ENCODE results near the gene TRPM1.

Gene TRPM1

GRCh38 chr15:31065824-31066223, 35.7 kb downstream of the TRPM1 start:
- Mint-ChIP-seq H3K4me1 (ENCODE audit: low read depth) (no peaks in the 10 kb centered on the region), H3K27ac (no peak overlapping the region), H3K27me3 (ENCODE audit: low read depth) (no peaks in the 10 kb centered on the region)

GRCh38 chr15:31062911-31063310, 38.6 kb downstream of the TRPM1 start:
- no peaks in the 10 kb centered on the region for H3K9me3 Mint-ChIP-seq
- H3K4me3 Mint-ChIP-seq, result no peak overlapping the region
- H3K36me3 Mint-ChIP-seq (ENCODE audit: low read depth), result no peaks in the 10 kb centered on the region
- no peak overlapping the region for H3K27ac Mint-ChIP-seq
- peaks cover 5% of the 10 kb centered on the region for H3K27me3 Mint-ChIP-seq (ENCODE audit: low read depth)
- no peaks in the 10 kb centered on the region for H3K4me1 Mint-ChIP-seq (ENCODE audit: low read depth)
- no peak for DNase-seq (ENCODE audit: low spot score)

More at GRCh38 chr15:31065824-31066223, 35.7 kb downstream of the TRPM1 start:
- no peak for DNase-seq (ENCODE audit: low spot score)
- Mint-ChIP-seq H3K4me3 (no peak overlapping the region), H3K36me3 (ENCODE audit: low read depth) (no peaks in the 10 kb centered on the region), H3K9me3 (no peaks in the 10 kb centered on the region)

- Mint-ChIP-seq H3K4me1 (ENCODE audit: low read depth) (no peaks in the 10 kb centered on the region), H3K27ac (no peak overlapping the region), H3K36me3 (ENCODE audit: low read depth) (no peaks in the 10 kb centered on the region), H3K4me3 (no peak overlapping the region), H3K27me3 (ENCODE audit: low read depth) (peaks cover 5% of the 10 kb centered on the region), H3K9me3 (no peaks in the 10 kb centered on the region)
- no peak for DNase-seq (ENCODE audit: low spot score)
Measured at GRCh38 chr15:31062310-31062847, 39.1 kb downstream of the TRPM1 start.

- no peak overlapping the region for H3K27ac Mint-ChIP-seq
- peaks cover 16% of the 10 kb centered on the region for H3K27me3 Mint-ChIP-seq (ENCODE audit: low read depth)
- no peaks in the 10 kb centered on the region for H3K36me3 Mint-ChIP-seq (ENCODE audit: low read depth)
- H3K9me3 Mint-ChIP-seq, result peaks cover 3% of the 10 kb centered on the region
- DNase-seq (ENCODE audit: low spot score), result no peak
- H3K4me3 Mint-ChIP-seq, result no peak overlapping the region
- no peaks in the 10 kb centered on the region for H3K4me1 Mint-ChIP-seq (ENCODE audit: low read depth)
Measured at GRCh38 chr15:31060429-31061140, 40.9 kb downstream of the TRPM1 start.

- H3K4me1 Mint-ChIP-seq (ENCODE audit: low read depth), result no peaks in the 10 kb centered on the region
- H3K27ac Mint-ChIP-seq, result no peak overlapping the region
- peaks cover 19% of the 10 kb centered on the region for H3K27me3 Mint-ChIP-seq (ENCODE audit: low read depth)
- H3K36me3 Mint-ChIP-seq (ENCODE audit: low read depth), result no peaks in the 10 kb centered on the region
- DNase-seq (ENCODE audit: low spot score), result no peak
- H3K4me3 Mint-ChIP-seq, result no peak overlapping the region
- H3K9me3 Mint-ChIP-seq, result peaks cover 3% of the 10 kb centered on the region
Measured at GRCh38 chr15:31058236-31058962, 43.1 kb downstream of the TRPM1 start.

- DNase-seq (ENCODE audit: low spot score), result no peak
- peaks cover 11% of the 10 kb centered on the region for H3K27me3 Mint-ChIP-seq (ENCODE audit: low read depth)
- H3K9me3 Mint-ChIP-seq, result no peaks in the 10 kb centered on the region
- no peak overlapping the region for H3K27ac Mint-ChIP-seq
- H3K4me3 Mint-ChIP-seq, result no peak overlapping the region
- peaks cover 4% of the 10 kb centered on the region for H3K4me1 Mint-ChIP-seq (ENCODE audit: low read depth)
- no peaks in the 10 kb centered on the region for H3K36me3 Mint-ChIP-seq (ENCODE audit: low read depth)
Measured at GRCh38 chr15:31051496-31052080, 49.9 kb downstream of the TRPM1 start.

- Mint-ChIP-seq H3K9me3 (no peaks in the 10 kb centered on the region), H3K27me3 (ENCODE audit: low read depth) (peaks cover 12% of the 10 kb centered on the region), H3K36me3 (ENCODE audit: low read depth) (no peaks in the 10 kb centered on the region), H3K27ac (no peak overlapping the region), H3K4me1 (ENCODE audit: low read depth) (peaks cover 4% of the 10 kb centered on the region), H3K4me3 (no peak overlapping the region)
- no peak for DNase-seq (ENCODE audit: low spot score)
Measured at GRCh38 chr15:31050953-31051352, 50.6 kb downstream of the TRPM1 start.

- H3K36me3 Mint-ChIP-seq (ENCODE audit: low read depth), result no peaks in the 10 kb centered on the region
- H3K4me1 Mint-ChIP-seq (ENCODE audit: low read depth), result peaks cover 4% of the 10 kb centered on the region
- H3K4me3 Mint-ChIP-seq, result no peak overlapping the region
- DNase-seq (ENCODE audit: low spot score), result no peak
- peaks cover 8% of the 10 kb centered on the region for H3K27me3 Mint-ChIP-seq (ENCODE audit: low read depth)
- H3K9me3 Mint-ChIP-seq, result no peaks in the 10 kb centered on the region
- H3K27ac Mint-ChIP-seq, result no peak overlapping the region
Measured at GRCh38 chr15:31049682-31050615, 51.6 kb downstream of the TRPM1 start.

GRCh38 chr15:31049111-31049510, 52.4 kb downstream of the TRPM1 start:
- Mint-ChIP-seq H3K9me3 (no peaks in the 10 kb centered on the region), H3K27me3 (ENCODE audit: low read depth) (peaks cover 10% of the 10 kb centered on the region), H3K4me3 (no peak overlapping the region), H3K27ac (no peak overlapping the region), H3K36me3 (ENCODE audit: low read depth) (no peaks in the 10 kb centered on the region), H3K4me1 (ENCODE audit: low read depth) (peaks cover 4% of the 10 kb centered on the region)
- no peak for DNase-seq (ENCODE audit: low spot score)

- Mint-ChIP-seq H3K9me3 (no peaks in the 10 kb centered on the region), H3K4me3 (no peak overlapping the region), H3K27me3 (ENCODE audit: low read depth) (peaks cover 14% of the 10 kb centered on the region), H3K36me3 (ENCODE audit: low read depth) (no peaks in the 10 kb centered on the region), H3K4me1 (ENCODE audit: low read depth) (peaks cover 4% of the 10 kb centered on the region), H3K27ac (no peak overlapping the region)
- no peak for DNase-seq (ENCODE audit: low spot score)
Measured at GRCh38 chr15:31047437-31047836, 54.1 kb downstream of the TRPM1 start.

GRCh38 chr15:31046759-31047359, 54.7 kb downstream of the TRPM1 start:
- Mint-ChIP-seq H3K36me3 (ENCODE audit: low read depth) (no peaks in the 10 kb centered on the region), H3K4me1 (ENCODE audit: low read depth) (peaks cover 4% of the 10 kb centered on the region), H3K27me3 (ENCODE audit: low read depth) (peaks cover 14% of the 10 kb centered on the region), H3K4me3 (no peak overlapping the region), H3K27ac (no peak overlapping the region), H3K9me3 (no peaks in the 10 kb centered on the region)
- DNase-seq (ENCODE audit: low spot score), result no peak

- Mint-ChIP-seq H3K4me1 (ENCODE audit: low read depth) (peaks cover 4% of the 10 kb centered on the region), H3K9me3 (no peaks in the 10 kb centered on the region), H3K27me3 (ENCODE audit: low read depth) (peaks cover 14% of the 10 kb centered on the region), H3K4me3 (no peak overlapping the region), H3K27ac (no peak overlapping the region), H3K36me3 (ENCODE audit: low read depth) (no peaks in the 10 kb centered on the region)
- no peak for DNase-seq (ENCODE audit: low spot score)
Measured at GRCh38 chr15:31045606-31046005, 55.9 kb downstream of the TRPM1 start.

- Mint-ChIP-seq H3K27me3 (ENCODE audit: low read depth) (peaks cover 16% of the 10 kb centered on the region), H3K36me3 (ENCODE audit: low read depth) (no peaks in the 10 kb centered on the region), H3K9me3 (no peaks in the 10 kb centered on the region), H3K4me3 (no peak overlapping the region), H3K27ac (no peak overlapping the region), H3K4me1 (ENCODE audit: low read depth) (no peaks in the 10 kb centered on the region)
- no peak for DNase-seq (ENCODE audit: low spot score)
Measured at GRCh38 chr15:31042751-31043150, 58.8 kb downstream of the TRPM1 start.
